ENCODE results near the gene PDCD6IP.
"Not testable (repeated sequence)": the region's sequence is repeated elsewhere in the genome, so short reads cannot be mapped to it uniquely, and the experiment has no call there.

Gene PDCD6IP

GRCh38 chr3:33798418-33799201 lies at the start of gene PDCD6IP:
TSS of gene PDCD6IP (plus strand) at chr3:33798630. CDS start at chr3:33798729, 99 bp downstream.
- DNase-seq (ENCODE audit: low spot score) = peak; percentile 93

- DNase-seq (ENCODE audit: low spot score) = peak; percentile 2
Measured at GRCh38 chr3:33749546-33750210, 48.8 kb upstream of the PDCD6IP start.

- peak; percentile 12 for DNase-seq (ENCODE audit: low spot score)
Measured at GRCh38 chr3:33750211-33750548, 48.2 kb upstream of the PDCD6IP start.

- DNase-seq (ENCODE audit: low spot score) = no peak
Measured at GRCh38 chr3:33751336-33751735, 47.1 kb upstream of the PDCD6IP start.

- DNase-seq (ENCODE audit: low spot score) = not testable (repeated sequence)
Measured at GRCh38 chr3:33754391-33754790, 44.0 kb upstream of the PDCD6IP start.

- no peak for DNase-seq (ENCODE audit: low spot score)
Measured at GRCh38 chr3:33758281-33758680, 40.1 kb upstream of the PDCD6IP start.

GRCh38 chr3:33758864-33759263 lies 39.6 kb upstream of the PDCD6IP start:
- no peak for DNase-seq (ENCODE audit: low spot score)

GRCh38 chr3:33768578-33769330 lies 29.7 kb upstream of the PDCD6IP start:
- no peak for DNase-seq (ENCODE audit: low spot score)

- no peak for DNase-seq (ENCODE audit: low spot score)
Measured at GRCh38 chr3:33773637-33774036, 24.8 kb upstream of the PDCD6IP start.

GRCh38 chr3:33775363-33775762 lies 23.1 kb upstream of the PDCD6IP start:
- peak; percentile 19 for DNase-seq (ENCODE audit: low spot score)

- DNase-seq (ENCODE audit: low spot score) = no peak
Measured at GRCh38 chr3:33777996-33778395, 20.4 kb upstream of the PDCD6IP start.

- DNase-seq (ENCODE audit: low spot score) = no peak
Measured at GRCh38 chr3:33779751-33780150, 18.7 kb upstream of the PDCD6IP start.

- DNase-seq (ENCODE audit: low spot score) = not testable (repeated sequence)
Measured at GRCh38 chr3:33781413-33781812, 17.0 kb upstream of the PDCD6IP start.

GRCh38 chr3:33786565-33787327 lies 11.7 kb upstream of the PDCD6IP start:
- peak; percentile 17 for DNase-seq (ENCODE audit: low spot score)

- DNase-seq (ENCODE audit: low spot score) = peak; percentile 51
Measured at GRCh38 chr3:33787328-33788009, 11.0 kb upstream of the PDCD6IP start.

GRCh38 chr3:33789183-33789954 lies 9.1 kb upstream of the PDCD6IP start:
- no peak for DNase-seq (ENCODE audit: low spot score)

- DNase-seq (ENCODE audit: low spot score) = no peak
Measured at GRCh38 chr3:33790091-33790490, 8.3 kb upstream of the PDCD6IP start.

GRCh38 chr3:33791477-33792166 lies 6.8 kb upstream of the PDCD6IP start:
- DNase-seq (ENCODE audit: low spot score) = no peak

- DNase-seq (ENCODE audit: low spot score) = no peak
Measured at GRCh38 chr3:33792167-33792892, 6.1 kb upstream of the PDCD6IP start.

Measured in hepatic stellate cell (primary cell).